BLaER1 treated with 17β-estradiol and CSF1 and Interleukin-3, amounts not matched to agents 10 nM and 100 nM (cell line): ENCODE data around the gene ZNF366.

ENCODE experiments used
- H3K27ac ChIP-seq, 11 experiments: shearing (Covaris generic); formaldehyde crosslinking; 2 replicates each; pipeline ENCODE4 v1.8.1; 2022
- H3K27me3 ChIP-seq, 11 experiments: shearing (Covaris generic); formaldehyde crosslinking; 2 replicates each; pipeline ENCODE4 v1.8.1; 2022
- H3K36me3 ChIP-seq, 11 experiments: shearing (Covaris generic); formaldehyde crosslinking; 2 replicates each; pipeline ENCODE4 v1.8.1; 2022
- H3K4me1 ChIP-seq, 10 experiments: shearing (Covaris generic); formaldehyde crosslinking; 2 replicates each; pipeline ENCODE4 v1.8.1; 2022
- H3K4me2 ChIP-seq, 11 experiments: shearing (Covaris generic); formaldehyde crosslinking; 2 replicates each; pipeline ENCODE4 v1.8.1; 2022
- H3K4me3 ChIP-seq, 10 experiments: shearing (Covaris generic); formaldehyde crosslinking; 2 replicates each; pipeline ENCODE4 v1.8.1; 2022
- H3K9ac ChIP-seq, 11 experiments: shearing (Covaris generic); formaldehyde crosslinking; 2 replicates each; pipeline ENCODE4 v1.8.1; 2022
- H3K9me3 ChIP-seq, 11 experiments: shearing (Covaris generic); formaldehyde crosslinking; replicated peaks in 1 of 11; 2 replicates each; pipeline ENCODE4 v1.8.1; 2022
- H4K20me1 ChIP-seq, 11 experiments: shearing (Covaris generic); formaldehyde crosslinking; 2 replicates each; pipeline ENCODE4 v1.8.1; 2022
- Cebpa-rat ChIP-seq, 11 experiments: shearing (Covaris generic); IDR thresholded peaks; 2 replicates each; pipeline ENCODE4 v1.8.1; 2022

ZNF366 gene

GRCh38 chr5:72470826-72471225, 36.4 kb downstream of the ZNF366 start:
- Histone ChIP-seq H3K36me3 (no peaks in the 10 kb centered on the region), H3K9me3 (peaks cover 0 to 10% (median 2%) of the 10 kb centered on the region in 11 experiments; a peak in 9 of 22 replicates), H3K27ac (peak overlapping the region in 2 of 11 experiments; percentile 1 to 79; a peak in 2 of 22 replicates), H4K20me1 (no peaks in the 10 kb centered on the region), H3K4me2 (peak overlapping the region in 5 of 11 experiments; percentile 58 to 91 (median 78); a peak in 10 of 22 replicates), H3K4me3 (no peak overlapping the region), H3K9ac (no peak overlapping the region), H3K4me1 (peaks cover 29 to 90% (median 72%) of the 10 kb centered on the region in 10 experiments), H3K27me3 (no peaks in the 10 kb centered on the region)
- TF ChIP-seq Cebpa-rat (IDR thresholded peaks at IDR 0.05), result no peak

- peak overlapping the region in 9 of 11 experiments; percentile 23 to 89 (median 53); a peak in 16 of 22 replicates for H3K27ac ChIP-seq
- no peaks in the 10 kb centered on the region for H3K36me3 ChIP-seq
- H3K9ac ChIP-seq, result no peak overlapping the region; a peak in 1 of 22 replicates
- H4K20me1 ChIP-seq, result no peaks in the 10 kb centered on the region
- no peak for TF ChIP-seq Cebpa-rat (IDR thresholded peaks at IDR 0.05)
- no peaks in the 10 kb centered on the region for H3K27me3 ChIP-seq
- H3K4me3 ChIP-seq, result no peak overlapping the region
- H3K4me2 ChIP-seq, result peak overlapping the region; percentile 1 to 87 (median 67); a peak in 17 of 22 replicates
- peaks cover 0 to 9% (median 0%) of the 10 kb centered on the region in 11 experiments; a peak in 2 of 22 replicates for H3K9me3 ChIP-seq
- peaks cover 43 to 99% (median 80%) of the 10 kb centered on the region in 10 experiments for H3K4me1 ChIP-seq
Measured at GRCh38 chr5:72468606-72469005, 38.6 kb downstream of the ZNF366 start.

GRCh38 chr5:72468024-72468423, 39.2 kb downstream of the ZNF366 start:
- Histone ChIP-seq H3K9me3 (peaks cover 0 to 9% (median 0%) of the 10 kb centered on the region in 11 experiments; a peak in 2 of 22 replicates), H4K20me1 (no peaks in the 10 kb centered on the region), H3K4me2 (peak overlapping the region in 8 of 11 experiments; percentile 8 to 87 (median 74); a peak in 13 of 22 replicates), H3K36me3 (no peaks in the 10 kb centered on the region), H3K27me3 (no peaks in the 10 kb centered on the region), H3K9ac (peak overlapping the region in 2 of 11 experiments; percentile 34 to 37; a peak in 1 of 22 replicates), H3K27ac (peak overlapping the region in 9 of 11 experiments; percentile 0 to 89 (median 44); a peak in 14 of 22 replicates), H3K4me1 (peaks cover 43 to 99% (median 76%) of the 10 kb centered on the region in 10 experiments), H3K4me3 (no peak overlapping the region)
- TF ChIP-seq Cebpa-rat (IDR thresholded peaks at IDR 0.05), result no peak

GRCh38 chr5:72467461-72467860, 39.7 kb downstream of the ZNF366 start:
- Histone ChIP-seq H3K4me2 (peak overlapping the region in 7 of 11 experiments; percentile 28 to 87 (median 75); a peak in 13 of 22 replicates), H3K4me1 (peaks cover 38 to 98% (median 71%) of the 10 kb centered on the region in 10 experiments), H3K27ac (peak overlapping the region in 9 of 11 experiments; percentile 0 to 89 (median 44); a peak in 13 of 22 replicates)

GRCh38 chr5:72465601-72466563, 41.3 kb downstream of the ZNF366 start:
- Histone ChIP-seq H3K4me3 (0 out of 20 replicates have a peak overlapping the region, but pooled peaks of 2 of the 10 experiments have one; percentile 6 to 15), H3K4me2 (peak overlapping the region; percentile 66 to 87 (median 75)), H4K20me1 (no peaks in the 10 kb centered on the region), H3K9me3 (peaks cover 0 to 13% (median under 1%) of the 10 kb centered on the region in 11 experiments; a peak in 7 of 22 replicates), H3K9ac (peak overlapping the region in 8 of 11 experiments; percentile 19 to 74 (median 61); a peak in 14 of 22 replicates), H3K27me3 (no peaks in the 10 kb centered on the region), H3K27ac (peak overlapping the region; percentile 1 to 89 (median 66); a peak in 19 of 22 replicates), H3K4me1 (peaks cover 37 to 87% (median 61%) of the 10 kb centered on the region in 10 experiments), H3K36me3 (no peaks in the 10 kb centered on the region)
- TF ChIP-seq Cebpa-rat (IDR thresholded peaks at IDR 0.05), result no peak

More at GRCh38 chr5:72467461-72467860, 39.7 kb downstream of the ZNF366 start:
- Histone ChIP-seq H3K9ac (peak overlapping the region in 1 of 11 experiments; percentile 34; a peak in 1 of 22 replicates), H3K36me3 (no peaks in the 10 kb centered on the region), H3K9me3 (peaks cover 0 to 9% (median 0%) of the 10 kb centered on the region in 11 experiments; a peak in 2 of 22 replicates), H3K27me3 (no peaks in the 10 kb centered on the region), H3K4me3 (no peak overlapping the region), H4K20me1 (no peaks in the 10 kb centered on the region)
- no peak for TF ChIP-seq Cebpa-rat (IDR thresholded peaks at IDR 0.05)

GRCh38 chr5:72465066-72465465, 42.1 kb downstream of the ZNF366 start:
- H3K4me1 ChIP-seq, result peaks cover 45 to 83% (median 65%) of the 10 kb centered on the region in 10 experiments
- TF ChIP-seq Cebpa-rat (IDR thresholded peaks at IDR 0.05), result no peak
- H3K36me3 ChIP-seq, result no peaks in the 10 kb centered on the region
- peak overlapping the region in 9 of 11 experiments; percentile 1 to 89 (median 73); a peak in 17 of 22 replicates for H3K27ac ChIP-seq
- peaks cover 0 to 17% (median 8%) of the 10 kb centered on the region in 11 experiments; a peak in 11 of 22 replicates for H3K9me3 ChIP-seq
- no peaks in the 10 kb centered on the region for H3K27me3 ChIP-seq
- H3K4me2 ChIP-seq, result peak overlapping the region; percentile 66 to 87 (median 75)
- no peaks in the 10 kb centered on the region for H4K20me1 ChIP-seq
- H3K9ac ChIP-seq, result peak overlapping the region in 8 of 11 experiments; percentile 19 to 74 (median 61); a peak in 13 of 22 replicates
- 0 out of 20 replicates have a peak overlapping the region, but pooled peaks of 2 of the 10 experiments have one; percentile 6 to 10 for H3K4me3 ChIP-seq

GRCh38 chr5:72464071-72464470, 43.1 kb downstream of the ZNF366 start:
- no peak for TF ChIP-seq Cebpa-rat (IDR thresholded peaks at IDR 0.05)
- peaks cover 0 to 20% (median 11%) of the 10 kb centered on the region in 11 experiments; a peak in 11 of 22 replicates for H3K9me3 ChIP-seq
- H3K27me3 ChIP-seq, result no peaks in the 10 kb centered on the region
- peak overlapping the region in 3 of 11 experiments; percentile 14 to 34 (median 23); a peak in 2 of 22 replicates for H3K4me2 ChIP-seq
- H3K4me1 ChIP-seq, result peaks cover 53 to 74% (median 65%) of the 10 kb centered on the region in 10 experiments
- H3K9ac ChIP-seq, result no peak overlapping the region
- H3K4me3 ChIP-seq, result no peak overlapping the region
- H3K36me3 ChIP-seq, result no peaks in the 10 kb centered on the region
- H4K20me1 ChIP-seq, result no peaks in the 10 kb centered on the region
- no peak overlapping the region for H3K27ac ChIP-seq

- Histone ChIP-seq H3K4me3 (no peak overlapping the region), H3K4me1 (peaks cover 54 to 69% (median 62%) of the 10 kb centered on the region in 10 experiments), H3K27me3 (no peaks in the 10 kb centered on the region), H3K4me2 (peak overlapping the region in 5 of 11 experiments; percentile 14 to 46 (median 34); a peak in 6 of 22 replicates), H3K9ac (no peak overlapping the region), H3K36me3 (no peaks in the 10 kb centered on the region), H3K9me3 (peaks cover 0 to 20% (median 11%) of the 10 kb centered on the region in 11 experiments; a peak in 11 of 22 replicates), H4K20me1 (no peaks in the 10 kb centered on the region), H3K27ac (peak overlapping the region in 1 of 11 experiments; percentile 19; a peak in 1 of 22 replicates)
- TF ChIP-seq Cebpa-rat (IDR thresholded peaks at IDR 0.05), result no peak
Measured at GRCh38 chr5:72463449-72464052, 43.7 kb downstream of the ZNF366 start.
